GM12873 (cell line): Measurements from ENCODE around the gene INS.

Experiments used
- TF ChIP-seq, protein P1 (sequence below): IDR thresholded peaks from 2 replicates; pipeline ENCODE4 v1.5.1; 2012; ENCODE audit warnings: low read depth, mild to moderate bottlenecking, moderate library complexity, low read length, control low read depth; ENCODE audit not compliant: insufficient read depth; ENCODE audit errors: missing control alignments

The INS gene

DNA sequence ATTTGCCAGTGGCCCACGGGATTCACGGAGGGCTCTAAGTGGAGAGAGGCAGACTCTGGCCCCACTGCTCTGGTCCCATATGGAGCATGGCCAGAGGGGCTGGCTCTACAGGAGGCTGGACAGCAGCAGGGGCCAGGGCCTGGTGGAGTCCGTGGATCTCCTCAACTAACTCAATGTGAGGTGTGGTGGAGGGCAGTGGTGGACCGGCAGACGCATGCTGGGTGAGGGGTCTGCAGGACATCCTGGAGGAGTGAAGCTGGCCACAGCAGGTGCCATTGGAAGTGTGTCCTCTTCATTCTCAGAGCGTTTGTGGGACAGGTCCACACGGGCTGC, 37.4 kb downstream of the INS start:
- TF ChIP-seq, protein P1, sequence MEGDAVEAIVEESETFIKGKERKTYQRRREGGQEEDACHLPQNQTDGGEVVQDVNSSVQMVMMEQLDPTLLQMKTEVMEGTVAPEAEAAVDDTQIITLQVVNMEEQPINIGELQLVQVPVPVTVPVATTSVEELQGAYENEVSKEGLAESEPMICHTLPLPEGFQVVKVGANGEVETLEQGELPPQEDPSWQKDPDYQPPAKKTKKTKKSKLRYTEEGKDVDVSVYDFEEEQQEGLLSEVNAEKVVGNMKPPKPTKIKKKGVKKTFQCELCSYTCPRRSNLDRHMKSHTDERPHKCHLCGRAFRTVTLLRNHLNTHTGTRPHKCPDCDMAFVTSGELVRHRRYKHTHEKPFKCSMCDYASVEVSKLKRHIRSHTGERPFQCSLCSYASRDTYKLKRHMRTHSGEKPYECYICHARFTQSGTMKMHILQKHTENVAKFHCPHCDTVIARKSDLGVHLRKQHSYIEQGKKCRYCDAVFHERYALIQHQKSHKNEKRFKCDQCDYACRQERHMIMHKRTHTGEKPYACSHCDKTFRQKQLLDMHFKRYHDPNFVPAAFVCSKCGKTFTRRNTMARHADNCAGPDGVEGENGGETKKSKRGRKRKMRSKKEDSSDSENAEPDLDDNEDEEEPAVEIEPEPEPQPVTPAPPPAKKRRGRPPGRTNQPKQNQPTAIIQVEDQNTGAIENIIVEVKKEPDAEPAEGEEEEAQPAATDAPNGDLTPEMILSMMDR, result no peak

DNA sequence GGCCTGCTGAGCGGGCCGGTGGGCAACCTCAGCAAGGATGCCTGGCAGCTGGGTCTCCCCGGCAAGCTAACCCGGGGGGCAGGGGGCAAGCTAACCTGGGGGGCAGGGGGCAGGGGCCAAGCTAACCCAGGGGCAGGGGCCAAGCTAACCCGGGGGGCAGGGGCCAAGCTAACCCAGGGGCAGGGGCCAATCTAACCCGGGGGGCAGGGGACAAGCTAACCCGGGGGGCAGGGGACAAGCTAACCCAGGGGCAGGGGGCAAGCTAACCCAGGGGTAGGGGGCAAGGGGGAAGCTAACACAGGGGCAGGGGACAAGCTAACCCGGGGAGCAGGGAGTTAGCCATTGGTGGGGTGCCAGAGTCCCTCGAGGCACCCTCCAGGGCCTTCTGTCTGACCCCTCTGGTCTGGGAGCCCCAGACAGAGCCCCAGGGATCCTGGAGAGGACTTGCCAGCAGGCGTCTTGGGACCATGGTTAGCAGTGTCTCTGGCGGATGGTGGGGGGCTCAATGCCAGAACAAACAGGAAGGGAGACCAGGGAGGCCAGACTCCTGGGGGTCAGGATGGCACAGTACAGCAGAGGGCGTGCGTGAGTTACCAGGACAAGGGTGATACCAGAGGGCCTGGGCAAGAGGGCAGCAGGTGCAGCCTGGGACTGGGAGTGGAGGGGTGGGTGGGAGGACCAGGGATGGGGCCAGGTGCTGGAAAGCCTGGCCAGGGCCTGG, 37.9 kb downstream of the INS start:
- TF ChIP-seq, protein P1, result no peak

DNA sequence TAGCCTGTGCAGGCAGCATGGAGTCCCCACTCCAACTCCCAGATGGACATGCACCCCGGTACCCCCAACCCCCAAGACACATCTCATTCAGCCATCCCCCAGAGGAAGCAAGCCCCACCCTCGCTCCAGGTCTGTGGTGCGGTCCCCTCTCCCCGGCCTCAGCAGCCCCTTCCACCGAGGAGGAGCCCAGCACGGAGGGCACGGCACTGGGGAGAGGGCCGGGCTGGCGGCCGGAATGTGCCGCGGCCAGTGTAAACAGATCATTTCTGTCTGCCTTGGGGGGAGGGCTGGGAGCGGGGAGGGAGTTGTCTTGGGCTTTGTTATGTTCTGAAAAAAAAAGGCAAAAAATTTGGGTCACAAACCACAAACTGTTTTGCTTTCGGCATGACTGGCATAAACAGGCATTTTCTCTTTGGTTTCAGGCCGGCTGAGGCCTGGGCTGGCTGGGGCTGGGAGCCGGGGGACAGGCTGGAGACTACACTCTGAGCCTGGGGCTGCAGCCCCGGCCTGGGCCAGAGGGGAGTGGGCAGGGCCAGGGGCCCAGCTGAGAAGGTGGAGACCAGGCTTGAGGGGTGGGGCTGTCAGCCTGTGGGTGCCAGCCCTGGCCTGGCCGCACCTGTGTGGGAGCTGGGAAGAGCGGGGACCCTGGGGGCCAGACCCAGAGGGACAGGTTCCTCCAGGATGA, 38.6 kb downstream of the INS start:
- TF ChIP-seq, protein P1, result no peak

DNA sequence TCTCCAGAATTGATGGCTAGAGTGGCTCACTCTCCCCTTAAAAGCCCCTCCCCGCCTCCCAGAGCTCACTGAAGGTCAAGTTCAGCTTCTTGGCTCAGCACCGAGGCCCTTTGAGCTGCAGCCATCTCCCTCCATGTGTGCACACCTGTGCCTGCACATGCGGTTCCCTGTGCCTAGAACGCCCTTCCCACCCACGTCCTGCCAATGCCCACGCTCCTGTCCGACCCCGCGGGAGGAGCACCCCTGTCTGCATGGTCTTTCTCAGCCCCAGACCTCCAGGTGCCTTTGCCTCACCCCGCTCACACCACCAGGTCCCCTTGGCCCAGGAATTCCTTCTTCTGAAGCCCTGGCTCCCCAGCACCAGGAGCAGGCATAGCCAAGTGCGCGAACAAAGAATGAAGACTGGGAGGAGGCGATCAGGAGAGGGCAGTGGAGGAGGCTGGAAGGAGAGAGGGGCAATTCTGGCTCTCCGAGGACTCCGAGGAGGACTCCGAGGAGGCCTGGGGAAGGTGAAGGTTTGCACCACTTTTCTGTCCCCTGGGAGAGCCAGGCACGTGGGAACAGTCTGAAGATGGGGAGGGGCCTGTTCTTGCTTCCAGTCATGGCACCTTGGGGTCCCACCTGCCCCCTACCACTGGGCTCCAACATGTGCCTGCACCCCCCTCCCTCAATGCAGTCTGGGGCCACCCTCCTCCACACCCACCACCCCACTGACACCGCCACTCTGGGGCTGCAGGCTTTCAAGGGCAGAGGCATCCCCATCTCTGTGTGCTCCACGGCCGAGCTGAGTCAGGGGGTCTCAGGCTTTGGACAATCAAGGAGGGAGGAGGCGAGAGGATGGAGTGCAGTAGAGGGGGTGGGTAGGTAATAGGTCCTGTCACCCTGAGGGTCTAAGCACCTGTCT, 39.5 kb downstream of the INS start:
- TF ChIP-seq, protein P1, result no peak

DNA sequence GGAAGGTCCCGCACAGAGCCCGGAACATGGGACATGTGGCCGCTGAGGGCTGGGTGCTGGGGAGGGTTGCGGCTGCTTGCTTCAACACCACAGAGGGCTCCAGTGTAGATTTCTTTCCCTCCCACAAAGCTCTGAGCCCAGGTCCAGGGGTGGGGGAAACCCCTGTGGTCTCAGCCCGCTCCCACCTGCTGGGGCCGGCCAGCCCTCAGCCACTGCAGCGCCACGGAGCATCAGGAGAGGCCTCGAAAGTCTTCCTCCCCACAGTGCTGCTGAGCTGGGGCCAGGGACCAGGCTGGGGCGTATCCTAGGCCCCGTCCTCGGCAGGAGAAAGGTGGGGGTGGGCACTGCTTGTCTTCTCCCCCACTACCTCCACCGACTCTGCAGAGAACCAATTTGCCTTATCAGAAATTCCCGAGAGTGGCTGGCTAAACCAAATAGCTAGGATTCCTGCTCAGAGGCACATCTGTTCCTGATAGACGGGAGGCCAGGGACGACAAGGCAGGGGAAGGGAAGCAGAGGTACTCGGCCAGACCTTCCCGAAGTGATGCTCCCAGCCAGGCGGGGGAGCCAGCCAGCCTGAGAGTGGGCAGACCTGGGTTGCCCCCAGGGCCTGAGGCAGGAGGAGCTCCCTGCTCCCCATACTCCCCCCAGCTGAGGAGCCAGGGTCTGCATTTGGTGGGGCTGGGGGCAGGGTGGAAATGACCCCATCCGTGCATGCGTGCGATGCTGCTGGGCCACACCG, 40.5 kb downstream of the INS start:
- TF ChIP-seq, protein P1, result no peak

GRCh38 chr11:2118677-2119076, 42.3 kb downstream of the INS start:
- TF ChIP-seq, protein P1, result no peak

DNA sequence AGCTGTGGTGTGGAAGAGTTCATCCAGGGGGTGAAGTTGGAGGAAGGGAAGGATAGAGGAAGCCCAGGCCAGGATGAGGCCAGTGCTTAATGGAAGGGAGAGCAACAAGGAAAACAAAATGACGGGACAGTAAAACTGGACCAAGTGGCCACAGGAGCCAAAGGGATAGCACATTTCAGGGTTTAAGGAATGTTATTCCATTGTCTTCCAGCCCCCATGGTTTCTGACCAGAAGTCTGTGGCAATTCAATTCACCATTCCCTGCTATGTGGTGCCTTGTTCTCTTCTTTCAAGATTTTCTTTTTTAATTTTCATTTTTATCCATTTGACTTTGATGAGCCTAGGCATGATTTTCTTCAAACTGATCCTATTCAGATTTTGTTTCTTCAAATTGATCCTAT, 44.3 kb downstream of the INS start:
- TF ChIP-seq, protein P1, result no peak
